Endothelial cell of umbilical vein (primary cell): ENCODE results near the gene MYLK. TPM values are rescaled to one million over a fixed set of nuclear protein-coding genes. Genes with fewer than 3 reads are reported as not detected.

Experiments
- BruUV-seq: library from RNA; stranded (reverse); fragments of 400-500 nt; replicated peaks from 2 replicates; lab custom pipeline; 2021; lab: Mats Ljungman, UMichigan
- CTCF ChIA-PET: fragments of 300-600, 350-600 bp; sonication (Branson Sonifier 250); formaldehyde crosslinking; loops from one replicate; lab custom pipeline; 2021; ENCODE audit warnings: antibody characterized with exemption, inconsistent platforms; lab: Charles Lee
- POLR2A ChIA-PET: fragments of 300-600, 350-600 bp; sonication (Branson Sonifier 250); formaldehyde crosslinking; loops from one replicate; lab custom pipeline; 2021; ENCODE audit warnings: antibody characterized with exemption, inconsistent platforms; lab: Charles Lee
- DNase-seq: peaks from one replicate; pipeline ENCODE4 v3.0.0-alpha.2; 2011; ENCODE audit warnings: low read depth, low spot score
- FAIRE-seq: peaks from 2 replicates; lab custom pipeline; 2011; peaks lifted over from hg19 to GRCh38; lab: Jason Lieb, UNC
- H2AFZ ChIP-seq: 2 replicates; pipeline ENCODE4 v1.6.0; 2012; ENCODE audit warnings: low read depth, low read length, control low read depth, inconsistent platforms
- H3K27ac ChIP-seq: 2 replicates; pipeline ENCODE4 v1.5.1; 2011; ENCODE audit warnings: low read depth, mild to moderate bottlenecking, control low read depth, low read length, moderate library complexity; ENCODE audit not compliant: insufficient read depth
- H3K27me3 ChIP-seq, 2 experiments: 2 replicates each; pipeline versions ENCODE4 v1.6.0 to v1.6.1; 2011; ENCODE audit warnings: low read length in 2 of 2, mixed read lengths in 1 of 2; ENCODE audit not compliant: control insufficient read depth in 2 of 2, insufficient read depth in 2 of 2
- H3K36me3 ChIP-seq, 2 experiments: 2 replicates in 1 of 2; 3 replicates in 1 of 2; pipeline ENCODE4 v1.5.1; 2011; ENCODE audit warnings: low read length in 2 of 2, mild to moderate bottlenecking in 1 of 2, moderate library complexity in 1 of 2; ENCODE audit not compliant: control insufficient read depth in 2 of 2, insufficient read depth in 2 of 2; ENCODE audit errors: extremely low read depth in 1 of 2
- H3K4me1 ChIP-seq: 3 replicates; pipeline ENCODE4 v1.5.1; 2011; ENCODE audit warnings: mild to moderate bottlenecking, low read length; ENCODE audit not compliant: control insufficient read depth, insufficient read depth; ENCODE audit errors: extremely low read depth
- H3K4me2 ChIP-seq: 2 replicates; pipeline ENCODE4 v1.6.1; 2011; ENCODE audit warnings: low read length, control low read depth, mixed read lengths; ENCODE audit not compliant: insufficient read depth
- H3K4me3 ChIP-seq, 3 experiments: fragments of 200-600 bp in 1 of 3; sonication (generic), shearing (Covaris generic) in 1 of 3; replicated peaks in 1 of 3; 2 replicates each; pipeline ENCODE4 v1.5.1; 2011 to 2016; ENCODE audit warnings: control low read depth in 3 of 3, low read length in 3 of 3, mild to moderate bottlenecking in 2 of 3, inconsistent platforms in 1 of 3, low read depth in 1 of 3, moderate library complexity in 1 of 3; ENCODE audit not compliant: insufficient read depth in 1 of 3
- H3K79me2 ChIP-seq: 2 replicates; pipeline ENCODE4 v1.6.0; 2012; ENCODE audit warnings: low read length, inconsistent platforms; ENCODE audit not compliant: control insufficient read depth, insufficient read depth
- H3K9ac ChIP-seq: replicated peaks from 2 replicates; pipeline ENCODE3; 2011; ENCODE audit warnings: low read length, control low read depth; ENCODE audit not compliant: insufficient read depth; ENCODE audit errors: extremely low read depth
- H3K9me1 ChIP-seq: replicated peaks from 3 replicates; pipeline ENCODE4 v1.6.0; 2011; ENCODE audit warnings: mild to moderate bottlenecking, low read length; ENCODE audit not compliant: control insufficient read depth, insufficient read depth; ENCODE audit errors: extremely low read depth
- H3K9me3 ChIP-seq: replicated peaks from 2 replicates; pipeline ENCODE4 v1.5.1; 2012; ENCODE audit warnings: low read length, inconsistent platforms; ENCODE audit not compliant: control insufficient read depth, insufficient read depth
- H4K20me1 ChIP-seq: replicated peaks from 2 replicates; pipeline ENCODE3; 2011; ENCODE audit warnings: mild to moderate bottlenecking, low read length; ENCODE audit not compliant: control insufficient read depth, insufficient read depth; ENCODE audit errors: extremely low read depth
- CTCF ChIP-seq, 2 donors: IDR thresholded peaks; 1 replicate in 1 of 2; 2 replicates in 1 of 2; pipeline ENCODE4 v1.5.1; 2011; ENCODE audit warnings: low read length in 2 of 2, mild to moderate bottlenecking in 2 of 2, moderate library complexity in 2 of 2, control low read depth in 1 of 2, inconsistent platforms in 1 of 2, low read depth in 1 of 2; ENCODE audit not compliant: insufficient read depth in 1 of 2; ENCODE audit errors: extremely low read depth in 1 of 2
- EZH2 ChIP-seq: IDR thresholded peaks from 2 replicates; pipeline ENCODE4 v1.6.1; 2012; ENCODE audit warnings: borderline replicate concordance, low read depth, mild to moderate bottlenecking, moderate library complexity, low read length, inconsistent platforms; ENCODE audit not compliant: severe bottlenecking
- FOS ChIP-seq: IDR thresholded peaks from 2 replicates; pipeline ENCODE4 v1.6.1; 2011; ENCODE audit warnings: mild to moderate bottlenecking, low read length, moderate library complexity, borderline replicate concordance; ENCODE audit not compliant: insufficient read depth
- JUN ChIP-seq: IDR thresholded peaks from 2 replicates; pipeline ENCODE4 v1.6.1; 2011; ENCODE audit warnings: borderline replicate concordance, low read depth; ENCODE audit not compliant: insufficient read length, insufficient read depth
- MYC ChIP-seq: IDR thresholded peaks from one replicate; pipeline ENCODE4 v1.6.1; 2011; ENCODE audit warnings: mild to moderate bottlenecking, low read depth, low read length
- POLR2A ChIP-seq: IDR thresholded peaks from 2 replicates; pipeline ENCODE4 v1.6.1; 2012; ENCODE audit warnings: low read depth, mild to moderate bottlenecking, control low read depth, low read length
- dilution Hi-C: fragments of 300-500 bp; cut with MboI; formaldehyde crosslinking; loops from one replicate; pipeline ENCODE4 v1.15.0; 2019; ENCODE audit warnings: low sequenced_read_pairs; ENCODE audit not compliant: extremely low pct_ligation_motif_present
- intact Hi-C: fragments of 100-400 bp; cut with micrococcal nuclease; formaldehyde crosslinking; loops from one replicate; pipeline ENCODE4 v1.10.0; 2022
- polyA plus RNA-seq, 4 experiments: library from polyadenylated mRNA; depleted of rRNA in 3 of 4; stranded (reverse) in 3 of 4; unstranded in 1 of 4; fragments of >200 nt; gene quantifications; 2 replicates each; pipeline versions ENCODE4 v1.2.1 to v1.2.3, GENCODE V29; 2011 to 2012; ENCODE audit warnings: missing spikeins in 1 of 4
- total RNA-seq: library from RNA; stranded (reverse); gene quantifications from 2 replicates; pipeline ENCODE4 v1.2.3, GENCODE V29; 2021

Gene MYLK
- total and polyA plus RNA-seq, 2 donors (not counting 3 experiments of a cell fraction or from before 2014, with no cell fraction given), result 10.0 to 22.2 TPM

- dilution Hi-C loops, result no loop called here
- FAIRE-seq, result no peak
- Histone ChIP-seq H4K20me1 (no peaks in the 10 kb centered on the region), H3K9me1 (no peaks in the 10 kb centered on the region), H3K4me1 (peaks cover 4% of the 10 kb centered on the region), H3K27ac (no peak overlapping the region), H3K9ac (no peak overlapping the region), H3K27me3 (no peaks in the 10 kb centered on the region), H3K4me2 (no peak overlapping the region), H3K36me3 (no peaks in the 10 kb centered on the region), H3K79me2 (no peaks in the 10 kb centered on the region), H2AFZ (no peak overlapping the region), H3K4me3 (no peak overlapping the region), H3K9me3 (no peaks in the 10 kb centered on the region)
- intact Hi-C loops, result no loop called here
- ChIA-PET CTCF (no interaction called here), POLR2A (no interaction called here)
- no peak for TF ChIP-seq FOS
- TF ChIP-seq JUN, result no peak
- no peak for TF ChIP-seq CTCF (IDR thresholded peaks at IDR 0.05; ENCODE audit: extremely low read depth in 1 of 2, insufficient read depth in 1 of 2, low read depth in 1 of 2, low read length in 2 of 2)
- no peak for TF ChIP-seq POLR2A
- TF ChIP-seq MYC, result no peak
- TF ChIP-seq EZH2, result no peak
- no peak for DNase-seq
- no TSS peak for BruUV-seq
Observed at GRCh38 chr3:123609063-123609462, 275.1 kb downstream of the MYLK start.
